ENCODE results near the gene FBXO11. TPM values are rescaled to one million over a fixed set of nuclear protein-coding genes. Genes with fewer than 3 reads are reported as not detected.

The FBXO11 gene
- polyA plus RNA-seq, 1 donor (not counting 4 experiments of a cell fraction or from before 2014, with no cell fraction given) = 45.5 TPM

GRCh38 chr2:47751856-47752414 lies 154.4 kb downstream of the FBXO11 start:
- Histone ChIP-seq H3K9me3 (ENCODE audit: control insufficient read depth, low read depth, low read length) (peaks cover 2% of the 10 kb centered on the region), H2AFZ (ENCODE audit: control insufficient read depth, low read length) (no peak overlapping the region), H3K27ac (ENCODE audit: control insufficient read depth, insufficient read depth, low read length) (peak overlapping the region; percentile 33), H3K27me3 (ENCODE audit: control insufficient read depth, extremely low read depth, insufficient read depth, low read length) (no peaks in the 10 kb centered on the region), H3K9ac (ENCODE audit: control insufficient read depth, extremely low read depth, insufficient read depth, low read length) (peak overlapping the region; percentile 22), H3K79me2 (ENCODE audit: control insufficient read depth, insufficient read depth, low read length) (no peaks in the 10 kb centered on the region), H3K4me1 (ENCODE audit: control insufficient read depth, extremely low read depth, insufficient read depth, low read length) (peaks cover 10% of the 10 kb centered on the region), H3K4me3 (ENCODE audit: control insufficient read depth in 2 of 3, extremely low read depth in 1 of 3, insufficient read depth in 2 of 3, low read depth in 1 of 3, low read length in 3 of 3) (no peak overlapping the region), H3K36me3 (ENCODE audit: control insufficient read depth in 2 of 2, extremely low read depth in 1 of 2, insufficient read depth in 2 of 2, low read length in 2 of 2) (no peaks in the 10 kb centered on the region), H4K20me1 (ENCODE audit: control insufficient read depth, extremely low read depth, insufficient read depth, low read length) (no peaks in the 10 kb centered on the region), H3K9me1 (ENCODE audit: control insufficient read depth, extremely low read depth, insufficient read depth, low read length) (no peaks in the 10 kb centered on the region), H3K4me2 (ENCODE audit: control insufficient read depth, extremely low read depth, insufficient read depth, low read depth, low read length) (no peak overlapping the region)
- dilution Hi-C loops (cut with MboI; ENCODE audit: extremely low pct_ligation_motif_present, low sequenced_read_pairs) = no loop called here
- no peak for FAIRE-seq
- DNase-seq (ENCODE audit: low read depth, low spot score) = no peak
- TF ChIP-seq CTCF (optimal IDR thresholded peaks at IDR 0.05 in 1 of 3, IDR thresholded peaks at IDR 0.05 in 1 of 3, conservative IDR thresholded peaks at IDR 0.05 in 1 of 3; ENCODE audit: extremely low read depth in 1 of 3, insufficient read depth in 2 of 3, low read length in 3 of 3) (no peak), EZH2 (IDR thresholded peaks at IDR 0.05; ENCODE audit: low read length) (no peak)

GRCh38 chr2:47747878-47748277 lies 158.4 kb downstream of the FBXO11 start:
- no peak for TF ChIP-seq EZH2 (IDR thresholded peaks at IDR 0.05; ENCODE audit: low read length)
- TF ChIP-seq CTCF (optimal IDR thresholded peaks at IDR 0.05 in 1 of 3, IDR thresholded peaks at IDR 0.05 in 1 of 3, conservative IDR thresholded peaks at IDR 0.05 in 1 of 3; ENCODE audit: extremely low read depth in 1 of 3, insufficient read depth in 2 of 3, low read length in 3 of 3) = no peak
- Histone ChIP-seq H3K4me3 (ENCODE audit: control insufficient read depth in 2 of 3, extremely low read depth in 1 of 3, insufficient read depth in 2 of 3, low read depth in 1 of 3, low read length in 3 of 3) (no peak overlapping the region), H3K4me1 (ENCODE audit: control insufficient read depth, extremely low read depth, insufficient read depth, low read length) (peaks cover 10% of the 10 kb centered on the region), H3K79me2 (ENCODE audit: control insufficient read depth, insufficient read depth, low read length) (no peaks in the 10 kb centered on the region), H4K20me1 (ENCODE audit: control insufficient read depth, extremely low read depth, insufficient read depth, low read length) (no peaks in the 10 kb centered on the region), H3K36me3 (ENCODE audit: control insufficient read depth in 2 of 2, extremely low read depth in 1 of 2, insufficient read depth in 2 of 2, low read length in 2 of 2) (no peaks in the 10 kb centered on the region), H3K9me1 (ENCODE audit: control insufficient read depth, extremely low read depth, insufficient read depth, low read length) (no peaks in the 10 kb centered on the region), H2AFZ (ENCODE audit: control insufficient read depth, low read length) (no peak overlapping the region), H3K9me3 (ENCODE audit: control insufficient read depth, low read depth, low read length) (peaks cover 2% of the 10 kb centered on the region), H3K4me2 (ENCODE audit: control insufficient read depth, extremely low read depth, insufficient read depth, low read depth, low read length) (no peak overlapping the region), H3K27ac (ENCODE audit: control insufficient read depth, insufficient read depth, low read length) (no peak overlapping the region), H3K27me3 (ENCODE audit: control insufficient read depth, extremely low read depth, insufficient read depth, low read length) (no peaks in the 10 kb centered on the region), H3K9ac (ENCODE audit: control insufficient read depth, extremely low read depth, insufficient read depth, low read length) (no peak overlapping the region)
- FAIRE-seq (no peak), DNase-seq (ENCODE audit: low read depth, low spot score) (no peak)
- dilution Hi-C loops (cut with MboI; ENCODE audit: extremely low pct_ligation_motif_present, low sequenced_read_pairs) = no loop called here
